WERI-Rb-1 (cell line): ENCODE data around the gene SH3PXD2A.
A peak's percentile ranks its signal among the peaks of the same experiment; 100 is the strongest.

ENCODE experiments used
- DNase-seq: peaks from one replicate; pipeline ENCODE4 v3.0.0-alpha.2; 2020
- H3K27ac ChIP-seq: fragments of 250-450 bp; sonication (Bioruptor Pico); 2 replicates; pipeline ENCODE4 v1.5.1; 2020; ENCODE audit warnings: mild to moderate bottlenecking, moderate library complexity
- H3K27me3 ChIP-seq: fragments of 250-450 bp; sonication (Bioruptor Pico); 2 replicates; pipeline ENCODE4 v1.5.1; 2021; ENCODE audit warnings: mild to moderate bottlenecking, low read depth, moderate library complexity; ENCODE audit not compliant: insufficient read depth, severe bottlenecking
- H3K36me3 ChIP-seq: fragments of 250-450 bp; sonication (Bioruptor Pico); 2 replicates; pipeline ENCODE4 v1.5.1; 2020; ENCODE audit warnings: mild to moderate bottlenecking, moderate library complexity
- H3K4me3 ChIP-seq: 2 replicates; pipeline ENCODE4 v1.5.1; 2011; ENCODE audit warnings: low read depth, mild to moderate bottlenecking, control low read depth, low read length
- H3K9me3 ChIP-seq: fragments of 250-450 bp; sonication (Bioruptor Pico); 2 replicates; pipeline ENCODE4 v1.5.1; 2021; ENCODE audit warnings: mild to moderate bottlenecking, moderate library complexity; ENCODE audit not compliant: severe bottlenecking
- CTCF ChIP-seq: IDR thresholded peaks from 2 replicates; pipeline ENCODE4 v1.5.1; 2011; ENCODE audit warnings: low read depth, mild to moderate bottlenecking, control low read depth, inconsistent platforms, low read length

Gene SH3PXD2A

DNA sequence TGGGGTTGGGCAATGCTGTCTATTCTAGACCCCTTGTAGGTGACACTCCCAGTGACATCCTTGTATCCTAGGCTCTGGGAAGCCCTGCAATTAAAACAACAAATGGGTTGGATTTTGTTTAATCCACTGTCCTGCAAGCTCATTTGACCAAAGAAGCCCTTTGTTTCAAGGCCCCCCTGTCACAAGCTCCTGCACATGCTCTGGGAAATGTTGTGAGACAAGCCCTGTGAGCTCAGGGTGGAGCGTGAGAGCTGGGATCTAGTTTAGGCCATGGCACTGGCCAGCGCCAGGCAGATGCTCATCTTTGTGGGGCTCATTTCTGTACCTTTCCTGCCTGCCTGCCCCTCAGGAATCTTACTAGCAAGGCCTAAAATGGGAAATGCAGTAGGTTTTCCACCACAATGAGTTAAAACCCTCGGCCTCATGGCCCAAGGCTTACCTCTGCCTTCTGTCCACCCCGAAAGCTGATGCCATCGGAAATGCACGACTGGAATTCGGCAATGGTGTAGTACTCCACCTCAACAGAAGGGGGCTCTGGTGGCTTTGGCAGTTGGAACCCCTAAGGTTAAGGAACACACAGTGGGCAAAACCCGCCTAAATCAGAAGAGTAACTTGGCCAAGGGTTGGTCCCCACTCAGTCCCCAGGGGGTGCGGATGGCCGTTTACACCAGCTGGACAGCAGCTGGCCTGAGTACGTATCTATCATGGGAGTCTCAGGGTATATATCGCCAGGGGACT is 249.8 kb downstream of the SH3PXD2A start:
- peak; percentile 86 for TF ChIP-seq CTCF
- DNase-seq = peak; percentile 70
- H3K36me3 ChIP-seq = no peaks in the 10 kb centered on the region
- H3K27me3 ChIP-seq = no peaks in the 10 kb centered on the region
- H3K27ac ChIP-seq = no peak overlapping the region
- H3K9me3 ChIP-seq = no peaks in the 10 kb centered on the region
- no peak overlapping the region for H3K4me3 ChIP-seq

GRCh38 chr10:103603382-103603781 is 252.0 kb downstream of the SH3PXD2A start:
- no peak for TF ChIP-seq CTCF
- Histone ChIP-seq H3K27ac (no peak overlapping the region), H3K36me3 (no peaks in the 10 kb centered on the region), H3K9me3 (no peaks in the 10 kb centered on the region), H3K4me3 (no peak overlapping the region), H3K27me3 (no peaks in the 10 kb centered on the region)
- no peak for DNase-seq

DNA sequence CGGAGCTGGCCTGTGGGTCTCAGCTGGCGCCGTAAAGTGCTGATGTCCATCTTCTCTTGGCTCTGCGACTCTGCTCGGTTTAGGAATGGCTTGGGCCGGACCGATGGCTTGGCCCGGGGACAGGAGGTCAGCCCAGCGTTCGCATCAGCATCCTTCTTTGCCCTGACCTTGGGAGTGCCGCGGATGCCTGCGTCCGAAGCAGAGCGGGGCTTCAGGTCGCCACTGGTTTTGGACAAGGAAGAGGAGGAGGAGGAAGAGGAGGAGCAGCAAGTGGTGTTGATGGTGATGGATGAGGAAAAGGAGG is 252.6 kb downstream of the SH3PXD2A start:
- Histone ChIP-seq H3K36me3 (no peaks in the 10 kb centered on the region), H3K9me3 (no peaks in the 10 kb centered on the region), H3K27ac (no peak overlapping the region), H3K4me3 (no peak overlapping the region), H3K27me3 (no peaks in the 10 kb centered on the region)
- TF ChIP-seq CTCF = no peak
- DNase-seq = no peak

DNA sequence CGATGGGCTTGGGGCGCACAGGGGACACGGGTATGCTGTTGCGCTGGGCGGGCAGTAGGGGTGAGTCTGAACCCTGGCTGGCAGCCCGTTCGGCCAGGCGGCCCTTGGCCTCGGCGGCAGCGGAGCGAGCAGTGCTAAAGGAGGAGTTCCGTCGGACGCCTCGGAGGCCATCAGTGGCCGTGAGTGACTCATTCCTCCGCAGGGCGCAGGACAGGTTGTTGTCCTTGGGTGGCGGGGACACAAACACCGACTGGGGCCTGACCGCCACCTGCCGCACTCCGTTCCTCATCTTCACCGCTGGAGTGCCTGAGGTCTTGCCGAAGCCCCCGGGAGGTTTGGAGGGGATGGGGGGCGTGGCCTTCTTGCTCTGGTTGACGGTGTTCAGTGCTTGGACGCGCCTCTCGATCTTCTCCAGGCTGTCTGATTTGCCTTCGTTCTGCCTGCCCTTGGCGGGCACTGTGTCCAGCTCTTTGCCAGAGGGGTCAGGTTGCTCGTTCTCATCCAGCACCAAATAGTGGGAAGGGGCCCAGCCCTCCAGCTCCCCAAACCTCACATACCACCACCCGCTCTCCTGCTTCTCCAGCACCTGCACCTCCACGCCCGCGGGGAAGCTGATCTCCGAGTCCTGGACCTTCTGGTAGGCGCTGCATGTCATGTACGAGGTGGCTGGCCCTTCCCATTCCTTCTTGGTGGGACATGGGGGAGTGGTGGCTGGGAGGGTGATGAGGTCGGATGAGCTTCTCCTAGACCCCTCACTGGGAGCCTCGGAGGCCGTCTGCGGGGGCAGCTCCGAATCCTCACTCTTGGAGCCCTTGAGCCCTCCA is 253.1 kb downstream of the SH3PXD2A start:
- Histone ChIP-seq H3K9me3 (no peaks in the 10 kb centered on the region), H3K27me3 (no peaks in the 10 kb centered on the region), H3K27ac (no peak overlapping the region), H3K4me3 (no peak overlapping the region), H3K36me3 (no peaks in the 10 kb centered on the region)
- DNase-seq = no peak
- no peak for TF ChIP-seq CTCF

DNA sequence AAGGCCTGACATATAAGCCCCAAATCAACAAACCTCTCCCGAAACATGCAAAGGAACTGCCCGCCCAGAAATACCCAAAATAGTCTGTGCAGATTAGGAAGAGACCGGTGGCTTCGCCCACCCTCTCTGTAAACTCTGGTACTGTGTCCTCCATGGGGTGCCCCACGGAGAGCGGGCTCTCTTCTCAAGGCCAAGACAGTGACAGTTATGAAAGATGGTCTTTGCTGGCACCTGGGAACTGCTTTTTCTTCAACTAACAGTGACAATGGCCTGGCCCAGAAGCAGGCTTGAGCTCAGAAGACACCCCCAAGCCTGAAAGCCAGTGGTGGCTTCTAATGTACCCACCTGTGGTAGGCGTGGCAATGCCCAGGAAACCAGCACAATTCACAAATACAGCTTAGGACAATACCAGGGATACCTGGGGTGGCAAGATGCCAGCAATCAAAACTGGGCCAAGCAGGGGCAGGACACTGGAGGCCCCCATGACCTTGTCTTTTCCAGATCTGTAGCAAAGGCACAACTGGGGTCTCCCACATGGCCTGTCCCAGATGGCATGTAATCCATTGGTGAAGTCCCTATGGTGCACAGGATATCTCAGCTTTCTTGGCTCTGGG is 254.3 kb downstream of the SH3PXD2A start:
- TF ChIP-seq CTCF = no peak

More for the DNA sequence above, 254.3 kb downstream of the SH3PXD2A start:
- Histone ChIP-seq H3K36me3 (no peaks in the 10 kb centered on the region), H3K27ac (no peak overlapping the region), H3K27me3 (no peaks in the 10 kb centered on the region), H3K4me3 (no peak overlapping the region), H3K9me3 (no peaks in the 10 kb centered on the region)
- DNase-seq = no peak
